HepG2 (cell line): ENCODE results near the gene SNRNP48. TPM values are rescaled to one million over a fixed set of nuclear protein-coding genes. Genes with fewer than 3 reads are reported as not detected.

ENCODE experiments used
- DNMT3B ChIP-seq: conservative IDR thresholded peaks from 2 replicates; pipeline ENCODE4 v1.6.1; 2016; ENCODE audit warnings: missing biosample characterization, control low read depth
- HHEX ChIP-seq: IDR thresholded peaks from 2 replicates; pipeline ENCODE4 v1.6.1; 2016; ENCODE audit warnings: control low read depth
- HNRNPH1 ChIP-seq: fragments of 200-400 bp; formaldehyde crosslinking; optimal IDR thresholded peaks from 2 replicates; pipeline ENCODE3; 2017; ENCODE audit warnings: mild to moderate bottlenecking, low read depth, low read length
- MAFF ChIP-seq: IDR thresholded peaks from 2 replicates; pipeline ENCODE4 v1.6.1; 2011; ENCODE audit warnings: low read depth, low read length, improper control_type of control experiment
- ZNF17 ChIP-seq: sonication (generic); formaldehyde crosslinking; IDR thresholded peaks from 2 replicates; pipeline ENCODE4 v1.5.0; 2020; ENCODE audit warnings: mild to moderate bottlenecking, missing genetic modification reagents
- ZNF407 ChIP-seq: sonication (generic); formaldehyde crosslinking; IDR thresholded peaks from one replicate; pipeline ENCODE4 v1.5.1; 2020; ENCODE audit warnings: mild to moderate bottlenecking, missing genetic modification reagents; ENCODE audit errors: not compliant biosample characterization
- ZNF75D ChIP-seq: sonication (generic); formaldehyde crosslinking; IDR thresholded peaks from 2 replicates; pipeline ENCODE4 v1.8.1; 2023; ENCODE audit warnings: missing genetic modification reagents, mild to moderate bottlenecking, borderline replicate concordance
- polyA plus RNA-seq, 8 experiments: library from polyadenylated mRNA; depleted of rRNA in 3 of 8; stranded (reverse) in 7 of 8; unstranded in 1 of 8; fragments of >200 nt; fragmentation: Illumina TruSeq in 4 of 8; extraction: Trizol in 4 of 8; gene quantifications; 2 replicates each; pipeline versions ENCODE4 v1.2.1 to v1.2.3, GENCODE V29; 2011 to 2016; ENCODE audit warnings: low read depth in 4 of 8, missing spikeins in 1 of 8, mixed read lengths in 1 of 8; ENCODE audit not compliant: insufficient read depth in 1 of 8
- total RNA-seq, 5 experiments: library from RNA; depleted of rRNA; stranded (reverse); fragments of >200 nt; fragmentation: Illumina TruSeq; extraction: Trizol; gene quantifications; 2 replicates each; pipeline ENCODE4 v1.2.3, GENCODE V29; 2016; ENCODE audit warnings: low read depth in 1 of 5
- TF ChIP-seq, protein P1 (sequence below): sonication (generic); formaldehyde crosslinking; IDR thresholded peaks from 2 replicates; pipeline ENCODE4 v1.4.0; 2020; ENCODE audit warnings: mild to moderate bottlenecking, missing genetic modification reagents
- TF ChIP-seq, protein P2 (sequence below): sonication (generic); formaldehyde crosslinking; IDR thresholded peaks from 2 replicates; pipeline ENCODE4 v1.9.0; 2021; ENCODE audit warnings: mild to moderate bottlenecking, missing genetic modification reagents
- TF ChIP-seq, protein P3 (sequence below): sonication (generic); formaldehyde crosslinking; IDR thresholded peaks from 2 replicates; pipeline ENCODE4 v1.4.0; 2020; ENCODE audit warnings: mild to moderate bottlenecking, missing genetic modification reagents

The SNRNP48 gene
- total and polyA plus RNA-seq, 2 of the 13 experiments (the other 11 are each of a cell fraction or from before 2014, with no cell fraction given) = 17.5 to 47.5 TPM

- TF ChIP-seq ZNF407 (CRISPR knock-in tag) (peak; percentile 20), HHEX (no peak), HNRNPH1 (no peak), ZNF75D (CRISPR knock-in tag) (no peak), MAFF (no peak), ZNF17 (no peak), DNMT3B (CRISPR knock-in tag) (no peak)
- TF ChIP-seq, protein P1, sequence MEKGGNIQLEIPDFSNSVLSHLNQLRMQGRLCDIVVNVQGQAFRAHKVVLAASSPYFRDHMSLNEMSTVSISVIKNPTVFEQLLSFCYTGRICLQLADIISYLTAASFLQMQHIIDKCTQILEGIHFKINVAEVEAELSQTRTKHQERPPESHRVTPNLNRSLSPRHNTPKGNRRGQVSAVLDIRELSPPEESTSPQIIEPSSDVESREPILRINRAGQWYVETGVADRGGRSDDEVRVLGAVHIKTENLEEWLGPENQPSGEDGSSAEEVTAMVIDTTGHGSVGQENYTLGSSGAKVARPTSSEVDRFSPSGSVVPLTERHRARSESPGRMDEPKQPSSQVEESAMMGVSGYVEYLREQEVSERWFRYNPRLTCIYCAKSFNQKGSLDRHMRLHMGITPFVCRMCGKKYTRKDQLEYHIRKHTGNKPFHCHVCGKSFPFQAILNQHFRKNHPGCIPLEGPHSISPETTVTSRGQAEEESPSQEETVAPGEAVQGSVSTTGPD (CRISPR knock-in tag) = no peak
- TF ChIP-seq, protein P2, sequence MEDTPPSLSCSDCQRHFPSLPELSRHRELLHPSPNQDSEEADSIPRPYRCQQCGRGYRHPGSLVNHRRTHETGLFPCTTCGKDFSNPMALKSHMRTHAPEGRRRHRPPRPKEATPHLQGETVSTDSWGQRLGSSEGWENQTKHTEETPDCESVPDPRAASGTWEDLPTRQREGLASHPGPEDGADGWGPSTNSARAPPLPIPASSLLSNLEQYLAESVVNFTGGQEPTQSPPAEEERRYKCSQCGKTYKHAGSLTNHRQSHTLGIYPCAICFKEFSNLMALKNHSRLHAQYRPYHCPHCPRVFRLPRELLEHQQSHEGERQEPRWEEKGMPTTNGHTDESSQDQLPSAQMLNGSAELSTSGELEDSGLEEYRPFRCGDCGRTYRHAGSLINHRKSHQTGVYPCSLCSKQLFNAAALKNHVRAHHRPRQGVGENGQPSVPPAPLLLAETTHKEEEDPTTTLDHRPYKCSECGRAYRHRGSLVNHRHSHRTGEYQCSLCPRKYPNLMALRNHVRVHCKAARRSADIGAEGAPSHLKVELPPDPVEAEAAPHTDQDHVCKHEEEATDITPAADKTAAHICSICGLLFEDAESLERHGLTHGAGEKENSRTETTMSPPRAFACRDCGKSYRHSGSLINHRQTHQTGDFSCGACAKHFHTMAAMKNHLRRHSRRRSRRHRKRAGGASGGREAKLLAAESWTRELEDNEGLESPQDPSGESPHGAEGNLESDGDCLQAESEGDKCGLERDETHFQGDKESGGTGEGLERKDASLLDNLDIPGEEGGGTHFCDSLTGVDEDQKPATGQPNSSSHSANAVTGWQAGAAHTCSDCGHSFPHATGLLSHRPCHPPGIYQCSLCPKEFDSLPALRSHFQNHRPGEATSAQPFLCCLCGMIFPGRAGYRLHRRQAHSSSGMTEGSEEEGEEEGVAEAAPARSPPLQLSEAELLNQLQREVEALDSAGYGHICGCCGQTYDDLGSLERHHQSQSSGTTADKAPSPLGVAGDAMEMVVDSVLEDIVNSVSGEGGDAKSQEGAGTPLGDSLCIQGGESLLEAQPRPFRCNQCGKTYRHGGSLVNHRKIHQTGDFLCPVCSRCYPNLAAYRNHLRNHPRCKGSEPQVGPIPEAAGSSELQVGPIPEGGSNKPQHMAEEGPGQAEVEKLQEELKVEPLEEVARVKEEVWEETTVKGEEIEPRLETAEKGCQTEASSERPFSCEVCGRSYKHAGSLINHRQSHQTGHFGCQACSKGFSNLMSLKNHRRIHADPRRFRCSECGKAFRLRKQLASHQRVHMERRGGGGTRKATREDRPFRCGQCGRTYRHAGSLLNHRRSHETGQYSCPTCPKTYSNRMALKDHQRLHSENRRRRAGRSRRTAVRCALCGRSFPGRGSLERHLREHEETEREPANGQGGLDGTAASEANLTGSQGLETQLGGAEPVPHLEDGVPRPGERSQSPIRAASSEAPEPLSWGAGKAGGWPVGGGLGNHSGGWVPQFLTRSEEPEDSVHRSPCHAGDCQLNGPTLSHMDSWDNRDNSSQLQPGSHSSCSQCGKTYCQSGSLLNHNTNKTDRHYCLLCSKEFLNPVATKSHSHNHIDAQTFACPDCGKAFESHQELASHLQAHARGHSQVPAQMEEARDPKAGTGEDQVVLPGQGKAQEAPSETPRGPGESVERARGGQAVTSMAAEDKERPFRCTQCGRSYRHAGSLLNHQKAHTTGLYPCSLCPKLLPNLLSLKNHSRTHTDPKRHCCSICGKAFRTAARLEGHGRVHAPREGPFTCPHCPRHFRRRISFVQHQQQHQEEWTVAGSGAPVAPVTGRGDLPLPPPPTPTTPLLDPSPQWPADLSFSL (CRISPR knock-in tag) = no peak
- TF ChIP-seq, protein P3, sequence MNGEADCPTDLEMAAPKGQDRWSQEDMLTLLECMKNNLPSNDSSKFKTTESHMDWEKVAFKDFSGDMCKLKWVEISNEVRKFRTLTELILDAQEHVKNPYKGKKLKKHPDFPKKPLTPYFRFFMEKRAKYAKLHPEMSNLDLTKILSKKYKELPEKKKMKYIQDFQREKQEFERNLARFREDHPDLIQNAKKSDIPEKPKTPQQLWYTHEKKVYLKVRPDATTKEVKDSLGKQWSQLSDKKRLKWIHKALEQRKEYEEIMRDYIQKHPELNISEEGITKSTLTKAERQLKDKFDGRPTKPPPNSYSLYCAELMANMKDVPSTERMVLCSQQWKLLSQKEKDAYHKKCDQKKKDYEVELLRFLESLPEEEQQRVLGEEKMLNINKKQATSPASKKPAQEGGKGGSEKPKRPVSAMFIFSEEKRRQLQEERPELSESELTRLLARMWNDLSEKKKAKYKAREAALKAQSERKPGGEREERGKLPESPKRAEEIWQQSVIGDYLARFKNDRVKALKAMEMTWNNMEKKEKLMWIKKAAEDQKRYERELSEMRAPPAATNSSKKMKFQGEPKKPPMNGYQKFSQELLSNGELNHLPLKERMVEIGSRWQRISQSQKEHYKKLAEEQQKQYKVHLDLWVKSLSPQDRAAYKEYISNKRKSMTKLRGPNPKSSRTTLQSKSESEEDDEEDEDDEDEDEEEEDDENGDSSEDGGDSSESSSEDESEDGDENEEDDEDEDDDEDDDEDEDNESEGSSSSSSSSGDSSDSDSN = no peak
These were observed 8.9 kb upstream of the SNRNP48 start (continued) for GRCh38 chr6:7580927-7581618.
